Measurements from ENCODE around the gene CSF3.

Gene CSF3

Small RNAs within 50 kb of the gene (small RNA-seq; reads per million reads assigned to genes)
- 162 reads per million, percentile 97 among the genes with 10 or more reads in this experiment for gene SNORD124 (ENCODE audit: insufficient read depth)

Data from mesendoderm (in vitro differentiated cells).